HG03135 (cell line): ENCODE results near the gene ADH5.
"Not testable (repeated sequence)": the region's sequence is repeated elsewhere in the genome, so short reads cannot be mapped to it uniquely, and the experiment has no call there.

Source experiments
- ATAC-seq: cut with Tn5 transposase; IDR thresholded peaks from one replicate; pipeline ENCODE4 v1.9.1; 2021; ENCODE audit warnings: mild to moderate bottlenecking, moderate library complexity; ENCODE audit not compliant: unreplicated experiment

ADH5 gene

GRCh38 chr4:99088023-99088449 is 552 bp downstream of the ADH5 start:
- ATAC-seq: peak; percentile 26

- ATAC-seq: no peak
These were observed 4.0 kb downstream of the ADH5 start for GRCh38 chr4:99084595-99084994.

GRCh38 chr4:99082192-99082591 is 6.4 kb downstream of the ADH5 start:
- ATAC-seq: no peak

- not testable (repeated sequence) for ATAC-seq
These were observed 7.7 kb downstream of the ADH5 start for GRCh38 chr4:99080869-99081268.

- ATAC-seq: no peak
These were observed 8.8 kb downstream of the ADH5 start for GRCh38 chr4:99079625-99080295.

- no peak for ATAC-seq
These were observed 9.5 kb downstream of the ADH5 start for GRCh38 chr4:99078931-99079624.

GRCh38 chr4:99078336-99078735 is 10.3 kb downstream of the ADH5 start:
- ATAC-seq: no peak

- no peak for ATAC-seq
These were observed 11.4 kb downstream of the ADH5 start for GRCh38 chr4:99077177-99077576.

GRCh38 chr4:99076292-99076976 is 12.2 kb downstream of the ADH5 start:
- ATAC-seq: no peak

- ATAC-seq: no peak
These were observed 13.8 kb downstream of the ADH5 start for GRCh38 chr4:99074816-99075215.

- ATAC-seq: no peak
These were observed 17.4 kb downstream of the ADH5 start for GRCh38 chr4:99071159-99071558.

GRCh38 chr4:99067617-99068016 is 21.0 kb downstream of the ADH5 start:
- no peak for ATAC-seq

- ATAC-seq: not testable (repeated sequence)
These were observed 23.1 kb downstream of the ADH5 start for GRCh38 chr4:99065521-99065920.

- ATAC-seq: no peak
These were observed 26.5 kb downstream of the ADH5 start for GRCh38 chr4:99062120-99062519.

- no peak for ATAC-seq
These were observed 27.4 kb downstream of the ADH5 start for GRCh38 chr4:99061048-99061700.

GRCh38 chr4:99059550-99059949 is 29.0 kb downstream of the ADH5 start:
- no peak for ATAC-seq

GRCh38 chr4:99058228-99058627 is 30.4 kb downstream of the ADH5 start:
- ATAC-seq: no peak

GRCh38 chr4:99054428-99054994 is 34.1 kb downstream of the ADH5 start:
- peak; percentile 48 for ATAC-seq

GRCh38 chr4:99052902-99053301 is 35.7 kb downstream of the ADH5 start:
- no peak for ATAC-seq

GRCh38 chr4:99047710-99048109 is 40.9 kb downstream of the ADH5 start:
- no peak for ATAC-seq

- no peak for ATAC-seq
These were observed 45.2 kb downstream of the ADH5 start for GRCh38 chr4:99043346-99043745.
